ENCODE measurements around the gene PDHX.

DNA sequence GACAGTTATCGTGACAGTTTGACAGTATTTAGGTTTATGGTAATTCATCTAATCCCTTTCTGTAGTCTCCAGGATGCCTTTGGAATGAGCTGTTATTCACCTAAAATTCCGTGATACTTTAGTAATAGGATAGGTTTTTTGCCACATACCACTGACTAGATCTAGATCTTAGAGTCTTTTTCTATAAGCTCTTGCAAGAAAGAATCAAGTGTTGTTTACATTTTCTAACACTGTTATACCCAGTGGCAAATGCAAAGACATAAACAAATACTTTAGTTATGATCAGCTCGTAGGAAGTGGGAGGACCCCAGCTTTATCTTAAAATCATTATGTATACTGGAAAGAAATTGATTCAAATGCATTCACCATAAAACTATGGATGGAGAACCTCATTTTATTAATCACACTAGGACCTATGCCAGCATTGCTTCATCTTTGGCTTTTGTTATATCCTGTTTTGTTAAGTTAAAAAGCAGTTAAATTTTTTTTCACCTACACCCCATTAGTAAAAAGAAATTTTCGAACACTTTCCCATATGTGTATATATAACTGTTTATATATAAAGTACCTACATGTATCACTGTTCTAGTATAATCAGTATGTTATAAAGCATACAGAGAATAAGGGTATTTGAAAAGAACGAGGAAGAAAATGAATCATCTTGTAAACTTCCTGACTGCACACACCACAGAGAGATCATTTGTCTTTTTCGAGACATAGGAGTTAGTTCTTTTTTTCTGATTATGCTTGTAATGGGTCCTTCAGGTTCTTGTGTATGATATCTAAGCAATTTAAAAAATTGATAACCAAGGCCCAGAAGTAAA lies 60.9 kb downstream of the PDHX start:
- TF ChIP-seq, protein P1, sequence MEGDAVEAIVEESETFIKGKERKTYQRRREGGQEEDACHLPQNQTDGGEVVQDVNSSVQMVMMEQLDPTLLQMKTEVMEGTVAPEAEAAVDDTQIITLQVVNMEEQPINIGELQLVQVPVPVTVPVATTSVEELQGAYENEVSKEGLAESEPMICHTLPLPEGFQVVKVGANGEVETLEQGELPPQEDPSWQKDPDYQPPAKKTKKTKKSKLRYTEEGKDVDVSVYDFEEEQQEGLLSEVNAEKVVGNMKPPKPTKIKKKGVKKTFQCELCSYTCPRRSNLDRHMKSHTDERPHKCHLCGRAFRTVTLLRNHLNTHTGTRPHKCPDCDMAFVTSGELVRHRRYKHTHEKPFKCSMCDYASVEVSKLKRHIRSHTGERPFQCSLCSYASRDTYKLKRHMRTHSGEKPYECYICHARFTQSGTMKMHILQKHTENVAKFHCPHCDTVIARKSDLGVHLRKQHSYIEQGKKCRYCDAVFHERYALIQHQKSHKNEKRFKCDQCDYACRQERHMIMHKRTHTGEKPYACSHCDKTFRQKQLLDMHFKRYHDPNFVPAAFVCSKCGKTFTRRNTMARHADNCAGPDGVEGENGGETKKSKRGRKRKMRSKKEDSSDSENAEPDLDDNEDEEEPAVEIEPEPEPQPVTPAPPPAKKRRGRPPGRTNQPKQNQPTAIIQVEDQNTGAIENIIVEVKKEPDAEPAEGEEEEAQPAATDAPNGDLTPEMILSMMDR (IDR thresholded peaks at IDR 0.05): no peak
- TF ChIP-seq NFYB (CRISPR knock-in tag; conservative IDR thresholded peaks at IDR 0.05; ENCODE audit: low read depth) (no peak), IRF2 (CRISPR knock-in tag; IDR thresholded peaks at IDR 0.05; ENCODE audit: borderline replicate concordance, low read depth) (no peak)
